Measurements from ENCODE around the gene PCP4L1.

Gene PCP4L1

GRCh38 chr1:161267321-161267720, 8.8 kb downstream of the PCP4L1 start:
- no peak for DNase-seq (ENCODE audit: low read depth)

DNA sequence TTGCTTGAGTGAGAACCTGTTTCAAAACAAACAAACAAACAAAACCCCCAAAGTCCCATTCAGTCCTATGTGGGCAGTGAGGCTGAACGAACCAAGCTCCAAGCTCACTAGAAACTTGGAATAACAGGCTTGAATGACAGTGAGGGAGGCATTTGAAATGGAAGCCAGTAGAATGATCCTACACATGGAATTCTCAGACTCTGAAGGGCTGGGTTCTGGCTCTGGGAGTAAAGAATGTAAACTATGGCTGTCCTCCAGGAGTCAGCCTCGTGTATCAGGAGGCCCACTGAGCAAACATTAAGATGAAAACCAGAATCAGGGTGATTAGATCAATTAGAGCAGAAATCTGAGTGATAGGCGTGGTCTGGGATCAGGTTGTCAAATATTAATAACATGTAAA, 14.9 kb downstream of the PCP4L1 start:
- no peak for DNase-seq (ENCODE audit: low read depth)

- DNase-seq (ENCODE audit: low read depth), result no peak
Measured at GRCh38 chr1:161274874-161275273, 16.3 kb downstream of the PCP4L1 start.

DNA sequence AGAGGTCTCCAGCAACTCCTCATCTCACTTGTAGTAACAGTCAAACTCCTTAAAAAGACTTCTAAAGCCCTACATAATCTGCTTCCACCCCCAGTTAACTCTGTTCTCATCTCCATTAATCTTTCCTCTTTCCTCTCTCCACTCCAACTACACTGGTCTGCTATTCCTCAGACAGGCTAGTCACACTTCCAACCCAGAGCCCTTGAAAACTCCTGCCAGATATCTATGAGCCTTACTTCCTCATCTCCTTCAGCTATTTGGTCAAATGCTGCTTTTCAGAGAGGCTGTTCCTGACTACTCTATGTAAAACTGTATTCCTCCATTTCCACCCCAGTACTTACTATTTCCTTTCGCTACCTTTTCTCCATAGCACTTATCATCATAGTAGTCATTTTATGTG, 24.4 kb downstream of the PCP4L1 start:
- no peak for DNase-seq (ENCODE audit: low read depth)

DNA sequence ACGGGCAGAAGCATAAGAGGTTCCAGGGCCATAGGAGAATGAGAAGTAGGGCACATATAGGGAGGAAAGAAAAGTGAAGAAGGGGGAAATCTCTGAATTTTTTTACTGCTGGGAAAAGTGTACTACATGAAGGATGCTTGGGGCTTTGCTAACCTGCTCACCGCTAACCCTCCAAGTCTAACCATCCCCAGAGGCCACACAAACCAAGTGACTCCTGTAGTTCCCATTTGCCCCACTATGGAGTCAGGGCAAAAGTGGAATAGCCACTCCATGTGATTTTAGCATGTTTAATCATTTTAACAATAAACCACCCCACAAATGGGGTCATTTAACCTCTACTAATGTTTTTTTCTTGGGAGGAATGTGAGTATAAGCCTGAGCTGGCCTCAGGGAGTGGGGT, 26.6 kb downstream of the PCP4L1 start:
- DNase-seq (ENCODE audit: low read depth), result no peak

DNA sequence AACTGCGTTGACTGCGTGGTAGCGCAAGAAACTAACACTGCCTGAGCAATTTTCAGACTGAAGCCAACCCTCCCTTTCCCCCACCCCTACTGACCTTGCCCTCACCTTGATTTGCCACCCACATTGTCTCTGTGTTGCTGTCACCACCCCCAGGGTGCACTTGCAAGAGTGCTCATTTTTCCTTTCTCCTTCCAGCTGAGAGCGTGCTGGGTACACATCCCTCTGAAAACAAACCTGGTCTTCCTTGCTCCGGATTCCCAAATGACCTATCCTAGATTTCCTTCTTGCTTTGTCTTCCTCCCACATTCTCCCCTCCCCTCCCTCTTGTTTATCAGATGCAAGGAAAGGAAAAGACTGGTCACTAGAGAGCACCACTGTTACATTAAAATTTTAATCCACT, 27.0 kb downstream of the PCP4L1 start:
- no peak for DNase-seq (ENCODE audit: low read depth)

- DNase-seq (ENCODE audit: low read depth), result no peak
Measured at GRCh38 chr1:161287482-161288054, 29.0 kb downstream of the PCP4L1 start.

DNA sequence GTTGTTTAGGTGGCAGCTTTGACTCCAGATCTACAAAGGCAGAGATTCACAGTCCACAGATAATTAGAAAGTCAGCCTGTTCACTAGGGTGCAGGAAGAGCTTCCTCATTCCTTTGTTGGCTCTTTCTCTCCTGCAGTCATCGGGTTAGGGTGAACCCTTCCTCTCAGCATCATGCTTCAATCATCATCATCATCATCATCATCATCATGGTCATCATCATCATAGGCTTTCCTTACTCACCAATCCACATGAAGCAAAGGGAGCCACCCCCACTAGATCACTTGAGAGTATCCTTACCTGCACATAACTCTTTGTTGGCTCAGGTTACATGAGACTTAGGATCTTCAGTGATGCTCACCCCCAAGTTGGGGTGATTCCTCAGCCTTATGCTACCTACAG, 32.2 kb downstream of the PCP4L1 start:
- no peak for DNase-seq (ENCODE audit: low read depth)

GRCh38 chr1:161297415-161297814, 38.9 kb downstream of the PCP4L1 start:
- DNase-seq (ENCODE audit: low read depth), result no peak

- no peak for DNase-seq (ENCODE audit: low read depth)
Measured at GRCh38 chr1:161298116-161298515, 39.6 kb downstream of the PCP4L1 start.

- DNase-seq (ENCODE audit: low read depth), result no peak
Measured at GRCh38 chr1:161299347-161299746, 40.8 kb downstream of the PCP4L1 start.

DNA sequence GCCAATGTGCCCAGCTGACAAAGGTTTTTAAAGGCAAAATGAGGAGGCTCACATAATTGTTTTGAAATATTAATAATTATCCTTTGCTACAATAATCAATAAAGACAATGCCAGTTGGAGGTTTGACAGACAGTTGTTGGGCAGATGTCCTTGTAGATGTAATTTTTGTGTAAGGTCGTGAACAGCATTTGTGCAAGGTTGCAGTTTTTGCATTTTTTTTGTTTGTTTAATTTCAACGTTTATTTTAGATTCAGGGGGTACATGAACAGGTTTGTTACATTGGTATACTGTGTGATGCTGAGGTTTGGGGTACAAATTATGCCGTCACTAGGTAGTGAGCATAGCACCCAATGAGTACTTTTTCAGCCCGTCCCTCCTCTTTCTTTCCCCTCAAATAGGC, 41.9 kb downstream of the PCP4L1 start:
- no peak for DNase-seq (ENCODE audit: low read depth)

DNA sequence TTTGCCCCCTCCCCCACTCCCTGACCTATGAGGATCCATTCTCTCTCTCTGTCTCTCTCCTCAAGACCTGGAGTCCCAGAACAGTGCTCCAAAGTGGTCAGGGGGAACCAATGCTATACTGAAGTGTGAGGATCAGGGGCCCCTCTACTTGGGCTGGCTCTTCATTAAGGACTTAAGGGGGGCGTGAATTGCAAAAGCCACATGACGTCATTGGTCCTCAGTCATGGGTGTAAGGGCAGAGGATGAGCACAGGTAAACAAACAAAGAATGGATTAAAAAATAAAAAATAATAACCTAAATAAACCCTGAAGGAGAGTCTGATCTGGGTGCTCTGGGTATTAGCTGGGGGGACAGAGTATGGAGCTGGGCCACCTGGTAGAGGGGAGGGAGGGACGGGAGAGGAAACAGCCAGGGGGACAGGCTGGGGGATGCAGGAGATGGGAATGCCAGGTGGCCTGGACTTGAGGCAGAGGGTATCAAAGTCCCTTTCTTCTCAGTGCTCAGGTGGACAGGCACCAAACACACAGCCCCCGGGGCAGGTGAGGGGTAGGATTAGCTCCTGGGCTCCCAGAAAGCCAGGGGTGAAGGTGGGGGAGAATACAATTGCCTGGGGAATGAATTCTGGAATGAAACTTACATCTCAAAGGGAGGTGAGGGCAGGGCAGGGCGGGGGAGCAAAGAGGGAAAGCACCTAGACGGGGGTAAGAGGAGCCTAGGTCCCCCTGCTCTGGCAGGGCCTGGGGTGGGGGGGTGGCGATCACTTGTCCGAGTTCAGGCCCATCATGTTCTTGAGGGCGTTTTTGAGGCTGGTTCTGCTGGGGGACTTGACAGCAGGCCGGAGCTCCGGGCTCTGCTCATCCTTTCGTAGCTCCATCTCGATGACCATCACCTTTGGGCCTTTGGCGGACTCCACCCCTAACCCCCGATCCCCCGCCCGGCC, 46.7 kb downstream of the PCP4L1 start:
- no peak for DNase-seq (ENCODE audit: low read depth)

DNA sequence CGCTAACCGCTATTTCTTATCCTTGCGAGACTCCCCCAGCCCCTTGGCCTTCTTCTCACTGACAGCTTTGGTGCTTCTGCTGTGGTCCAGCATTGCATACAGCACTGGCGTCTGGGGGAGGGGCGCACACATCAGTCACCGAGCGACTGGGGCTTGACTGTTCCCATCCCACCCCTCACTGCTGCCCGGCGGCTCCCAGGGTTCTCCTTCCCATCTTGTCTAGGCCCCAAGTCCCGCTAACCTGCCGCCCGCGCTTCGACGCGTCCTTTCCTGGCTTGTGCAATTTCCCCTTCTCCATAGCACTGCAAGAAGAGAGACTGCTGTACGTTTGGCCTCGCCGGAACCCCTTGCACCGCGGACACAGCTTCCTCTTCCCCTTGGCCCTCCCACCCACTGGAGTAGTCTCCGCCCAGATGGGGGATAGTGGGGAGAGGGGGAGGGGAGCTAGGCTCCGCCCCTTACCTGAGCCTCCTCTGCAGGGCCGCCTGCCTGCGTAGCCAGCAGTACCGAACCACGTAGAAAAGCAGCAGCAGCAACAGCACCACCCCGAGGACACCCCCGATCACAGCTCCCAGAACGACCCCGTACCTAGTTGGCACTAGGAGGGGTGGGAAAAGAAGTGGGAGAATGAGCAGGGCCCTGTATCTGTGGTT, 47.4 kb downstream of the PCP4L1 start:
- peak; percentile 70 for DNase-seq (ENCODE audit: low read depth)

- DNase-seq (ENCODE audit: low read depth), result no peak
Measured at GRCh38 chr1:161307230-161307768, 48.8 kb downstream of the PCP4L1 start.

DNA sequence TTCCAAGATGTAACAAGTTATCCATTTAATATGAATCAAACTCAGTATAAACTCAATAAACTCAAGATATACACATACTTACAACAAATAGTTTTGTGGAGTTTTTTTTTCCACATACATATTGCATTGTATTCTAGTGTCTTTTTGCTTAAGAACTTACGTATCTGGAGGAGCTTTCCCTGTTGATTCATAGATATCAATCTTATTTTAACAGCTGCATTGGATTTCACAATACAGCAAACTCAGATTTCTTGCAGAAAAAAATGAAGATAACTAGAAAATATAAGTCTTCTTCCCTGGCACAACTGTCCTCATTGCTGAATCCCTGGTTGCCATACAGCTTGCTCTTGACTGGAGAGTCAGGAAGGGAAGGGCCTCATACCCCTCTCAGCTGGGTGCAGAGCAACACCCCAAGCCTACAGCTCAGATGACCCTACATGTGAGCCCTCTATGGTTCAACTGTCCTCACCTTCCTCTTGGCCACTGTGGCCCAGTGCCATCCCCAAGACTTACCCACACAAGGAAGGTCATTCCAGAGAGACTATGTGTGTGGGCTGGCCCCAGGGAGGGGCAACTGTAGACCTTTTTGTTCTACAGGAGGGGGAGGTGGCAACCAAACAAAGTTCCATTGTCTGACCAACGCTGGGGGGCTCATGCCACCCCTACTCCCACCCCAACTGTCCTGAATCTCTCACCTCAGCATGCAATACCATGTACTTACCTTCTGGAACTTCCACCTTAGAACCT, 49.5 kb downstream of the PCP4L1 start:
- no peak for DNase-seq (ENCODE audit: low read depth)

- no peak for DNase-seq (ENCODE audit: low read depth)
Measured at GRCh38 chr1:161309868-161310267, 51.3 kb downstream of the PCP4L1 start, which contains the start of gene MPZ. TSS of gene MPZ (minus strand) at chr1:161309968. CDS start at chr1:161309905, 63 bp downstream.

DNA sequence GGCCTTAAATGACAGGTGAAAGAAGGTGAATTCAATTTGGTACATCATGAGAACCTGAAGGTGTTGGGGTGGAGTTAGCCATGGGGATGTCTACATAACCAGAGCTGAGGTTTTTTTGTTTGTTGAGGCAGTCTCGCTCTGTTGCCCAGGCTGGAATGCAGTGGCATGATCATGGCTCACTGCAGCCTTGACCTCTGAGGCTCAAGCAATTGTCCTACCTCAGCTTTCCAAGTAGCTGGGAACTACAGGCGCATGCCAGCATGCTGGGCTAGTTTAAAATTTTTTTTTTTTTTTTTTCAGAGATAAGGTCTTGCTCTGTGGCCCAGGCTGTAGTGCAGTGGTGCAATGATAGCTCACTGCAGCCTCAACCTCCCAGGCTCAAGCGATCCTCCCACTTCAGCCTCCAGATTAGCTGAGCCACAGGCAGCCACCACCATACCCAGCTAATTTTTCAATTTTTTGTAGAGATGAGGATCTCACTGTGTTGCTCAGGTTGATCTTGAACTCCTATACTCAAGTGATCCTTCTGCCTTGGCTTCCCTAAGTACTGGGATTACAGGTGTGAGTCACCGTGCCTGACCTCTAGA, 53.1 kb downstream of the PCP4L1 start:
- no peak for DNase-seq (ENCODE audit: low read depth)

DNA sequence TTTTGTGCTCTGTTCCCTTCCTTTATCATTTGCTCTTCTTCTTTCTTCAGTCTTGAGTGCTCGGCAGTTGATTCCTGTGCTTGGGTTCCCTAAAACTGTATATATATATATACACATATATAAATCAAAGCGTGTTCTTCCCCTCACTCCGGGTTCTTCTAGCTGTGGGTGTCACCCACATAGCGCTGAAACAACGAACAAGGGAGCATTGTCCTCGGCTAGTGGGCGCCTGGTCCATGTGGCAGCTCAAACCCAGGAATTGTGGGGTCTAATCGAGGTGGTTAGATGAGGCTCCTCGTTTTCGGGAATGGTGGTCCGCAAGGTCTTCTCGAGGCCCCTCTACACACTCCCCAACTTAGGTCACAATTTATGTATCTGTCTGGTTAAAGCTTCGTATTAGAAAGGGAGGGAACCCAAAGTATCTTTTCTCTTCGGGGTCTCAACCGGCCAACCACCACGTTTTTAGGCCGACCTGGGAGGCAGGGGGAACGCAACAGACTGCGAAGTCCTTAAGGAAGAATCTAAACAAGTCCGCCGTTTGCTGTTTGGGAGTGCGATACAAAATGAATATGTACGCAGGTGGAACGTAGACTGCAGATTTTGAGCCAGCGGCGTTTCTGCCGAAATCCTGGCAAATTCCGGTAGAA, 55.1 kb downstream of the PCP4L1 start:
- no peak for DNase-seq (ENCODE audit: low read depth)

- DNase-seq (ENCODE audit: low read depth), result peak; percentile 80
Measured at GRCh38 chr1:161314201-161314981, 55.8 kb downstream of the PCP4L1 start, which contains the start of gene SDHC. TSS of gene SDHC (plus strand) at chr1:161314381. CDS start at chr1:161314406, 25 bp downstream.

All from stimulated activated CD8-positive, alpha-beta memory T cell treated with anti-CD3 and anti-CD28 coated beads, Interleukin-12 subunit alpha, Interleukin-12 subunit beta, amount 100 ng/mL, for 1 hour (primary cell).